Retina (tissue), 1 donor: ENCODE measurements around the gene CCM2.

Source experiments
- DNase-seq: peaks from one replicate; pipeline ENCODE4 v3.0.0-alpha.2; 2016

CCM2 gene

DNA sequence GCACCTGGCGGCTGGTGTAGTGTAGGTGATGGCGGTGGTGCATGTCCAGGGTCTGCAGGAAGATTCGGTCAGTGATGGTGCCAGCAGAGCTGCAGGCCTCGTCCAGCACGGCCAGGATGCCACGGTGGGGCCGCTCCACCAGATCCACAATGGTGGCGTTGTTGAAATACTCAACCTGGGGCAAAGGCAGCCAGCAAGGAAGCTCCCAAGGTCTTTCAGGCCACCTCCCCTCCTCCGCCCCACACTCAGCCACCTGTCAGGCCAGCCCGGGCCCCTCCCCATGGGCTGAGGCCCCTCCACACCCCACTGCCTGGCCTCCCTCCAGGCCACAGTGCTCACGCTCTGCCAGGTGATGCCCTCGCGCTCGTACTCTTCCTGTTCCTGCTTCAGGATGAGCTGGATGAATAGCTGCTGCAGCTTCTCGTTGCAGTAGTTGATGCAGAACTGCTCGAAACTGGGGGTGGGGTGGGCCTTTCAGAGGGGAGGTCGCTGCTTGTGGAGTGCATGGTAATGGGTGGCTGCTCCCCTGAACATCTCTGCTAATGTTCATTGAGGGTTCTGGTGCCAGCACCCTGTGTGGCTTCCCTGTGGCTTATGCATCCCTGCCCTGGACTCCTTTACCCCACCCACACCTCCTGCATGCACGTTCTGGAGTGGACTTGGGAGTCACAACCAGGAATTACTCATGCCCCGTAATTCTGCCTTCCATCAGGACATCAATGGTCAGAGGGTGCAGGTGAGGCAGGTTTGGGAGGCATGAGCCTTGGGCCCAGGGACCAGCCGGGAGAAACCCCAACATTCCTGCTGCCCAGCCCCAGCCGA lies 30.1 kb upstream of the CCM2 start:
- DNase-seq = no peak

DNA sequence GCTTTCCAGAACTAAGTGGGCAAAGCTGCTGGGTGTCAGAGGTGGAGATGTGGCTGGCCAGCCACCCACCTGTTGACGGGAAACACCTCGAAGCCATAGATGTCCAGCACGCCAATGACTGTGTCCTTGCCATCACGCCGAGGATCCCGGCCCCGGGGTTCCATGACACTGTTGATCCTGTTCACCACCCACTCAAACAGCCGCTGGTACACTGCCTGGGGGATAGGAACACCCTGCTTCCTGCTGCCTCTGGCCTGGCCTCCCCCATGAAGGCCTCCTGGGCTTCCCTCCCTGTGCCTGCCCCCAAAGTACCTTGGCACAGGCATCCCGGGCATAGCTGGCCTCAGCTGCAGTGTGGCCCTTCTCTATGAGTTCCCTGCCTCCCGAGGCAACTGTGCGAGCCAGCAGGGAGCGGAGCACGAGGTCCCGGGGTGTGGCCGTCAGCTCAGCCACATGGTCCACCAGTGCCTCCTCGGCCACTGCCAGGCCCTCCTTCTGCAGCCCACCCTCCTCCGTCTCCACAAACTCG lies 29.4 kb upstream of the CCM2 start:
- no peak for DNase-seq

DNA sequence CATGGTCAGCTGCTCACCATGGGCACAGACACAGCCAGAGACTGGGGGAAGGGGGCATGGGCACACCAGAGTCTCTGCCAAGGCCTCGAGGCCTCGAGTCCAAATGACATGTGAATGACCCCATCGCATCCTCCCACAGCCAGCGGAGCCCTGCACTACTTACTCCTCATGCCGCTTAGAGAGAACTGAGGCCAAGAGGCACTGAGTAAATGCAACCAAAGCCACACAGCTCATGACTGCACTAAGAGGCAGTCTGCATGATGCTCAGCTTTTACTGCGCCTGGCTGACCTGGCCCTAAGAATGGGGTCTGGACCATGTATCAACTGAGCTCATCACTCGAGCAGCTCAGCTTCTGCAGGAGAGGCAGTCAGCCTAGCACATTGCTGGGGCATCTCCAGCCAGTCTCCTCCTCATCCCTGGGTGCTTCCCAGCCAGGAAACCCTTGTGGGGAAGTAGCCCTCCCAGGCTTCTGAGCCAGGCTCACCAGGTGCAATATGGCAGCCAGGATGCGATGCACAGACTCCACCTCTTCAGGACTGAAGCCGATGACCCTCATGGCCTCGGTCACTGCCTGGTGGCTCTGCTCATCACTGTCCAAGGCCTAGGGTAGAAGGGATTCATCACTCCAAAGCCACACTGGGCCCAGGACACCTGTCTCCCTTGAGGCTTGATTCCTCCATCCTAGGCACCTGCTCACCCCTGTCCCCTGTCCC lies 28.7 kb upstream of the CCM2 start:
- no peak for DNase-seq

DNA sequence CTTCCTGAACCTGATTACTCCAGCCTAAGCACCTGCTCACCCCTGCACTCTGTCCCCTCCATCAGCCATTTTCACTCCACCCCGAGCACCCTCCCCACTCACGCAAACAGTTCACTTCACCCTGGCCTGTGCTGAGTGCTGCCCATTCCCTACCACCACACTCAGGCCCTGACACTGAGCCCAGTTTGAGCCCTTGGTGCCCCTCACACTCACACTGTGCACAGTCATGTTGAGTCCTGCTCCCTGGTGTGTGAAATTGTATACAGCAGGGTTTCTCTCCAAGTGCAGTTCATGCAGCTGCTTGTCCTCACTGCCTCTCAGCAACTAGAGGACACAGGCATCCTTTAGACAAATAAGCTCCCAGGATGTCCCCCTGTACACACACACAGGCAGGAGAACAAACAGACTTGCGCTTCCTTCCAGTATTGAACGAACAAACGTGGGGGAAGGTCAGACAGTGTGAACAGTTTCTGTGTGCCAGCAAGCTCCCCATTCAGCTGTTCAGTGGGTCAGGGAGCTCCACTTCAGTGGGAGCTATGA lies 28.0 kb upstream of the CCM2 start:
- no peak for DNase-seq

DNA sequence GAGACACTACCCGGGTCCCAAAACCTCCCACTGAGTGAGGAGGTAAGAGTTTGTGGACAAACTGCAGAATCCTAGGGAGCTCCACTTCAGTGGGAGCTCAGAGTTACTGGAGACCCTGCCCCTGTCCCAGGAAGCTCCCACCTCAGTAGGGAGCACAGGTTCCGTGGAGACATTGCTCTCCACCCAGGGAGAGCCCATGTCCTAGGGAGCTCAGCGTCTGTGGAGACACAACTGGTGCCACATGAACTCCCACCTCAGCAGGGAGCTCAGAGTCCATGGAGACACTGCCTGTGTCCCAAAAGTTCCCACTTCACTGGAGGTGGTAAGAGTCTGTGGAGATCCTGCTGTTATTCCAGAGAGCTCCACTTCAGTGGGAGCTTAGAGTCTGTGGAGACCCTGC lies 27.4 kb upstream of the CCM2 start:
- DNase-seq = no peak

DNA sequence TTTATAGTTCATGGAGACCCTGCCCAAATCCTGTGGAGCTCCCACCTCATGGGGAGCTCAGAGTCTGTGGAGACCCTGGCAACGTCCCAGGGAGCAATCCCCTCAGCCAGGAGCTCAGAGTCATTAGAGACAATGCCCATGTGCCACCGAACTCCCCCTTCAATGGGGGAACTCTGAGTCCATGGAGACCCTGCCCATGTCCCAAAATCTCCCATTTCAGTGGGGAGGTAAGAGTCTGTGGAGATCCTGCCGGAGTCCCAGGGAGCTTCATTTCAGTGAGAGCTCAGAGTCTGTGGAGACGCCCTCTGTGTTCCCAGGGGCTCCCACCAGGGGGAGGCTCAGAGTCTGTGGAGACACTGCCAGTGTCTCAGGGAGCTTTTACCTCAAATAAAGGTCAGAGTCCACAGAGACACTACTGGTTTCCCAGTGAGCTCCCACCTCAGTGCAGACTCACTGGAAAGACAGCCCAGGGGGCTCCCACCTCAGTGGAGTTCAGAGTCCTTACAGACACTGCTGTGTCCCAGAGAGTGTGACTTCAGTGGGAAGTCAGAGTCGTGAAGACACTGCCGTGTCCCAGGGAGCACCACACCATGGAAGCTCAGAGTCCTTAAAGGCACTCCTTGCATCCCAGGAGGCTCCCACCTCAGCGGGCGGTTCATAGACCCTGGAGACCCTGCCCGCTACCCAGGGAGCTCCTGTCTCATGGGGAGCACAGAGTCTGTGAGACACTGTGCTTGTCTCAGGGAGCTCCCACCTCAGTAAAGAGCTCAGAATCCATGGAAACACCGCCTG lies 26.2 kb upstream of the CCM2 start:
- no peak for DNase-seq

DNA sequence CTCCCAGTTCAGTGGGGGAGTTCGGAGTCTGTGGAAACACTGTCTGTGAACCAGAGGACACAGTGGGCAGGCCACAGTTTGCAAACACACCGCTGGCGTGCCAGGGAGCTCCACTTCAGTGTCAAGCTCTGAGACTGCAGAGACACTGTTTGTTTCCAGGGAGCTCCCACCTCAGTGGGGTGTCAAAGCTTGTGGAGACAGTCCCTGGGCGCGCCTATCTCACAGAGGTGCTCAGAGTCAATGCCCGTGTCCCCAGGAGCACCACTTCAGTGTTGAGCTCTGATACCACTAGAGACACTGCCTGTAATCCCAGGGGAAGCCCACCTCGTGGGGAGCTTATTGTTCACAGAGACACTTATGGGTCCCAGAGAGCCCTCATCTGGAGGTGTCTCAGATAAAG lies 25.5 kb upstream of the CCM2 start:
- no peak for DNase-seq

DNA sequence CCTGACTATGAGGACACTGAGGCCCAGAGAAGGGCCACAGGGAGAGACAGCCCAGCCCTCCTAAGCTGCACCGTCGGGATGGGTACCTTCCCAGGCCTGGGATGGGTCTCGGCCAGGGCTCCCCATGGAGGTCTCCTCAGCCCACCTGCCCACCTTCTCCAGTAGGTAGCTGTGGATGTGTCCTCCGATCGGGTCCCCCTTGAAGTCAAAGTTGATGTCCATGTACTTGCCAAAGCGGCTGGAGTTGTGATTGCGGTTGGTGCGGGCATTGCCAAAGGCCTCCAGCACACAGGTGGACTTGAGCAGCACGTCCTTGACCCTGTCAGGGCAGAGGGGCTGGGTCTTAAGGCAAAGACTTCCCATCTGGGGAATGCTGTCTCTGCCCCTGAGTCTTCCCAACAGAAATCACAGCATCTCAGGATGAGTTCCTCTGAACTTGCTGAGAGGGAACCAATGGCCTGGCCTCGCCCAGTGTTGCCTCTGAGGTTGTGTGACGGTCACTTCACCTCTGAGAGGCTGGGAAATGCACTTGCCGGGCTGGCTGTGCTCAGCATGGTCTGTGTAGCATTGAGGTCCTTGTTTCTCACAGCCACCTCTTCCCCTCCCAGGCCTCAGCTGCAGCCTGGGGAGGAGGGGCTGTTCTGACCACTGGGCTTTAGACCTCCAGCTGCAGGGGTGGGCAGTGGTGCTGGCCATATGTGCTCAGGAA lies 24.5 kb upstream of the CCM2 start:
- no peak for DNase-seq

DNA sequence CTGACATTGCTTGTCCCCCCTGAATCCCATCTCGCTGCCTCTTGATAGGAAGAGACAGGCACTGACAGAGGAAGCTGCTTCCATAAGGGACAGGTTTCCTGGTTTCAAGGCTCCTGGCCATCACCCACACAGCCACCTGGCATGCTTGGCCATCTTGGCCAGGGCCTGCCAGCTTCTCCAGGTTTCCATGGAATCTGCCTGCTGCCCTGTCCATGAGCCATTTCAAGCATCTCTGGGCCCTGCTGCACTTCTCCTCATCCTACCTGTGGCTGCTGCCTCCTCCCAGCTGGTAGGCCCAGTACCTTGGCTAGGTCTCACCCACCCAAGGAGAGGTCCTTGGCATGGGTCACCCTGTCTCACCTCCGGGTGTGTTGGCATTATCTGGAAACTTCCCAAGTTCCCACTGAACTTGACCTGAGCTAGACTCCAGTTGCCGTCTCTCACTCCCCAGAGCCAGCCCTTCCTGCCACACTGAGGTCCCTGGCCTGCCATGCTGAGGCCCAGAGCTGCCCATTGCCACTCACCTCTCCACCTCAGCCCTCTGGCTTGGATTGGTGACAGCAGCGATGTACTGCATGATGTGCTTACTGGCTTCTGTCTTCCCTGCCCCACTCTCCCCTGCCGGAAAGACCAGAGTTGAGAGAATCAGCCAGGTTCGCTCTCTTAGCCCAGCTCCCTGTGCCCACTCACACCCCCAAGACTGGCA lies 23.8 kb upstream of the CCM2 start:
- no peak for DNase-seq

DNA sequence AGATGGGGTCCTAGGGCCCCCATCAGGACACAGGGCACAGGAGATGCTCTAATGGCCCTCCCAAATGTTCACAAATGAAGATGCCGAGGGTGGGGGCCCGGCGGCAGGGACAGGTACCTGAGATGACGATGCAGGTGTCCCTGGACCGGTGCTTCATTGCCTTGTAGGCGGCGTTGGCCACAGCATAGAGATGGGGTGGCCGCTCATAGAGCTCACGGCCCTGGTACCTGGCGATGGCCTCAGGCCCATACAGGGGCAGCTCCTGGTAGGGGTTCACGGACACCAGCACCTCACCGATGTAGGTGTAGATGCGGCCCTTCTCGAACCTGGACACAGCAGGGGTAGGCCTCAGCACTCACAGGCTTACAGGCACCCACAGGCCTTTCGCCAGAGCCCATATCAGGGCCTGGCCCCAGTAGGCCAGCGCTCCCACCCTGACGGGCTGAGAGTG lies 23.2 kb upstream of the CCM2 start:
- no peak for DNase-seq

DNA sequence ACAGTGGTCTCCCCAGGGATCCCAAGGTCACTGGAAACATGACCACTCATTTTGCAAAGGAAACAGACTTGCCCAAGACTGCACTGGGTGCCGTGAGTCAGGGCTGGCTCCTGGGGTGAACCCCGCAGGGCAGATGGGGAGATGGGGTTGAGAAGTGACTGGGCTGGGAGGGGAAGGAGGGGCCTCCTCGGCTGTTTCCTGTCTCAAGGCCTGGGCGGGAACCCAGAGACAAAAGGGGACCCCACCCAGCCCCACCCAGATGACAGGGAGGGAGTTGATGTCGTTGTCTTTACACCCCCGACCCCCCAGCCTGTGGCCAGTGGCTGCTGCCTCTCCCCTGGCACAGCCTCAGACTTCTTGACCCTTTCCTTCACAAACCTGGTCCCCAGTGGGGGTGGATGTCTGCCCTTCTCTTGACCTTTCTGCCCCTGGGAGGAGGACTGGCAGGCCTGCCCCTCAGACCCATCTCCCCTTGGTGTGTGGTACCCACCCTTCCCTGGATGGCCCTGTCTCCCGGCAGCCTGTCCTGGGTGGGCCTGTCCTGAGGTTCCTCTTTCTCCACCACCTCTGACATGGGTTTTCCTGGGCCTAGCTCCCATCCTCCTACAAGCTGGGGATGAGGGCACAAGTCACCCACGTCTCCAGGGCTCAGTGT lies 22.6 kb upstream of the CCM2 start:
- no peak for DNase-seq

DNA sequence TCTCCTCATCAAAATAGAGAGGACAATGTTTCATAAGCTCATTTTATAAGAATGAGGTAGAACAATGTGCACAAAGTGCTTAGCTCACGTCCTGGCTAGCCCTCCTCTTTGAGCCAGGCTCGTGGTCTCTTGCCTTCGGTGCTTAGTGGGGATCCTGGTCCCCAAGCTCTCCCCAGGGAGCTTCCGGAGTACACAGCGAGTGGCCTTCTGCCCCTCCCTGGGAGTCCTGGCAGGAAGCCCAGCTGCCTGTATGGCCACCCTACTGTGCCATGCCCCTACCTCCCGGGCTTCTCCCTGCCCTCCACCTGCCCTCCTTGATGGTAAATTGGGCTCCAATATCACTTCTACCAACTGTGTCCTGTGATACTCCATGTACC lies 22.1 kb upstream of the CCM2 start:
- no peak for DNase-seq

DNA sequence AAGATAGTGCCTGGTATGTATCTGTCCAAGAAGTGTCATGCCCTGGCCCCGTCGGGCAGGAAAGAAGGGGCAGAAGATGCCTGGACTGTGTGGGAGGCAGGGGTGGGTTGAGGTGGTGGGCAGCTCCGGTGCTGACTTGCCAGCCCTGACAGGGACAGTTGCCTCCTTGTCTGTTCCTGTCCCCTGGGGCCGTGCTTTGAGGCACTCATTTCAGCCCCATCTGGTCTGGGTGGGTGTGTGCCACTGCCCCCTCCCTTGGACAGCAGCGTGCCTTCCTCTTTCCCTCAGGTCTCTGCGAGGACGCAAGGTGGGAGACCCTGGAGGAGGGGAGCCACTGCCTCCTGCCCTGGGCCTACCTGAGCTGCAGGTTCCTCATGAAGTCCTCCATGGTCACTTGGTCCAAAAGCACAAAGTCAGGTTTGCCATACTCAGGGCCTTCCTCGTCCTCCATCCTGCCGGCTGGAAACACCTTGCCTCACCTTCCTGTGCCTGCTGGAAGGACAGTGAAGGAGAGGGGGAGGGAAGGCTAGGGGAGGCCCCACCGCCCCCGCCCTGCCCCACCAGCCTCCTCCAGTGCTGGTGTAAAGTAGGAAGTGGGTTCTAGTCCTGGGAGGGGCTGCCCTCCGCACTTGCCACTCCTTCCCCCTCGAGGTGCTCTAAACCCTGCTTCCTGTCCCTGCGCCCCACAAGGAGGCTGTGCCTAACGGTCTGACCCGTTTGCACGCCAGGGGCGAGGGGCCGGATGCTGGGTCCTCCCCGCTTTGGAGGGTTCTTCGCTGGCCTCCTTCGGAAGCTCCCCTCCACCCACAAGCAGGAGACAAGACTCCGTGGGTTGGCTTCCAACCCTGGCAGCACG lies 21.3 kb upstream of the CCM2 start, which contains the start of gene MYO1G:
Gene MYO1G (minus strand): TSS at position 505 of the 856 bp plus-strand sequence. CDS start 54 bp downstream, at position 451.
- no peak for DNase-seq

DNA sequence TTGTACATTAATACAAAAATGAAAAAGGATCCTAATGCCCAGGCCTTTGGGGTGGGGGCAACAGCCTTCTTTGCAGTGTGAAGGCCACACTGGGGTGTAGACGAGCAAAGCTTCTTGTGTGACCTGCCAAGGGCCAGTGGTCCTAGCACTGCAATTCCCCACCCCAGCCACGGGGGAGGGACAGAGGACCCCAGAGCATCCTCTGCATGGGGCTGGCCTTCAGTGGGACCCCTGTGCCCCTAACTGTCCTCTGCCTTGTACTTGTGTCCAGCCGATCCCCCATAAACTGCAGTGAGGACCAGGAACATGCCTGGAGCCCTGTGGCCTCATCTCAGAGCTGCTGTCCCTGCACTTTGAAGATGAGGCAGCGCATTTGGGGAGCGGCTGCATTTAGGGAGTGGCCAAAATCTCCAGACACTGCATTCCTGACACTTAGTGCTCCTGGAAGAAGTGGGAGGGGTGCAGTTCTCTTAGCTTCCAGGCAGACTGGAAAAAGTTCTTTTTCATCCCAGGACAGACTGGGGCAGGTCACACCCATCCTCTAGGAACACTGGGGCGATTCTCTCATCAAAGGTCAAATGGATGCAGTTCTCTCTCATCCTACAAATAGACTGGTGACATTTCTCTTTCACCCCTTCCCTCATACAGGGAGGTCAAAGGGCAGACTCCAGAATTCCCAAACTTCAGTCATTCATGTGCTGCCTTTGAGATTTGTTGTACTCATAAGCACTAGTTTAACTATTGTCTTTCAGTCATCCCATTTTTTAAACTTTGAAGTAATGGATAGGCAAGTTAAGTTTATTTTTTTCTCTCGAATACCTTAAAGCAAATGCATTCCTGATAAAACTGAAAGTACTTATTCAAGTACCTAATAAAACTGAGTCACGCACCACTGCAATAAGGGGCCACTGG lies 20.3 kb upstream of the CCM2 start:
- no peak for DNase-seq

DNA sequence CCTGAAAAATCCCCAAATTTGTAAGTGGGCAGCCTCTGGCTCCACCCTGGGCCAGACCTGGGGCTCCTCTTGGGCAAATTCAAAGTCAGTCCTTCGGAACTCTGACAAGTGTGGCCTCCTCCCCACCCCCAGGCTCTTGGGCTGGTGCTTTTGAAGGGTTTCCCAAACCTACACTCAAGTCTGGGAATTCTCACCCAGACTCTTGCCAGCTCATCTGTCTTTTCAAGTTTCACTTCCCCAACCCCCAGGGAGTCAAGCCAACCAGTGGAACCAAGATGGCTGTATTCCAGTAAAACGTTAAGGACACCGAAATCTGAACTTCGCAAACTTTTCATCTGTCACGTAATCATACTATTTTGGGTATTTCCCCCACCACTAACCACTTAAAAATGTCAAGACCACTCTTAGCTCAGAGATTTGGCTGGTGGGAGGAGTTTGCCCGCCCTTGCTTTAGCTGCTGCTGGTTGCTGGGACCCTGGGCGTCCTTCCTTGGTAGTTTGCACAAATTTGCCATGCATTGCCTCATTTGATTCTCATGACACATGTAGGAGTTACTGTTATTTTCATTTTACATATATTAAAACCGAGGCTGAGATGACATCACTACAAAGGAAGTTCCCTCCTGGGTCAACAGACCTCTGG lies 19.5 kb upstream of the CCM2 start:
- DNase-seq = no peak

DNA sequence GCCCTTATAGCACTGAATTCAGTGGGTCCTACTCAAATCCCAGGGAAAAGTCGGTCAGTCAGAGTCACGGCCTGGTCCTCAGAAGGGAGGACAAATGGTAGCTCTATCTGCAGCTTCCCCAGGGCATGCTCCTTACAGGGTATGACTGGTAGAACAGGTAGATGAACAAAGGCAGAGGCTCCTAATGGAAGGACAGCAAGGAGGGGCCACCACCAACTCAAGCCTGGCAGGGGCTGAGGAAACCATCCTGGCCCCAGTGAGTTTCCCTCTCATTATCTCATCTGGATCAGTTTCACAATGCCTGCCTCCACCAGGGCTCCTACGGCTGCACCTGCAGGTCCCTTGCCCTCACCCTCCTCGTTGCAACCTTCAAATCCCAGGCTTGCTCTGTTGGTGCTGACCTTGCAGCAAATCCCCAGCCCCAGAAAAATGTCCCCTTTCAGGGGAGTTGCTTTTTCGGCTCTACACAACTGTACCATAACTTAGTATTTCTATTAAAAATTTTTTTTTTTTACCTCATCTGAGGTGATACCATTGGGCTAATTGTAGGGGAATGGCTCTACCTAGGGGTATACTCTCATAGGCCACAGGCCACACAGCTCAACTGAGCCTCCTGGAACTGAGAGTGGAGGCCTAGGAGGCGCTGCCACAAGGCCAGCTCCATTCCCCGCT lies 18.8 kb upstream of the CCM2 start:
- no peak for DNase-seq

DNA sequence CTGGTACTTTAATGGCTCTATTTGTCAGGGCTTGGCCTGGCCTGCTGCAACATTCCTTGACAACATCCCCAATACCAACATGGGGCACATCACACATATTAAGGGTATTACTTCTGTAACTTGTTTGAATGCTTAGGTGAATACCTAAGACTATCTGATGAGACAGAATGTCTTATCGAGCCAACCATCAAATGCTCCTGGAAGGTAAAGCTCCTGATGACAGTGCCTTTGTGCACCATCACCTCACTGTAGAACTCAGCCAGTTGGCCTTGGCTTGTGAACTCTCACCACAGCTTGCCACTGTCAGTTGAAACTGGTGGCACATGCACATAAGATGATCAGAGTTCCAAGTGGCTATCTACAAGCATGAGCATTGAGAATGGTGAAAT lies 17.5 kb upstream of the CCM2 start:
- DNase-seq = no peak

DNA sequence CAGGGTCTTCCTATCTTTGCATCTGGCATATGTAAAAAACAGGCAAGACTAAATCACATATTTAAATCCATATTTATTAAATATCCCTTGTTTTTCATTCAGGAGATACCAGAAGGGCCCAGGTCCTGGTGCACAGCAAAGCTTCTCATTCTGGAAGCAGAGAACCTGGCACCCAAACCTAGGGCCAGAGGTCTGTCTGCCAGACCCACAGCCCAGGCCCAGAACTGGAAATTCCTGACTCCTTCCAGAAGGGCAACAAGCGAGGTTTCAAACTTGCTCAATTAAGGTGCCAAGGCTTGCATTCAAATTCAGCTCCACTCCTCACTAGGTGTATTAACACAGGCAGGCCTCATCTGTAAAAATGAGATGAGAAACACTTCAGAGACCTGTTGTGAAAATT lies 17.0 kb upstream of the CCM2 start:
- DNase-seq = no peak
